Liver (tissue), 9 donors: ENCODE measurements around the gene UTP15. TPM values are rescaled to one million over a fixed set of nuclear protein-coding genes. Genes with fewer than 3 reads are reported as not detected.

Source experiments
- DNase-seq: peaks from one replicate; pipeline ENCODE4 v3.0.0-alpha.2; 2017; ENCODE audit warnings: low spot score
- H3K27ac ChIP-seq, 2 donors: one replicate each; pipeline ENCODE4 v1.7.0; 2013; ENCODE audit warnings: inconsistent platforms in 2 of 2, low read length in 2 of 2, control low read depth in 1 of 2, low read depth in 1 of 2, mild to moderate bottlenecking in 1 of 2
- H3K27me3 ChIP-seq, 4 donors: one replicate each; pipeline versions ENCODE4 v1.6.1 to v1.7.0; 2013; ENCODE audit warnings: low read length in 3 of 4, inconsistent platforms in 1 of 4, mild to moderate bottlenecking in 1 of 4, moderate library complexity in 1 of 4; ENCODE audit not compliant: control insufficient read depth in 4 of 4, insufficient read depth in 4 of 4
- H3K36me3 ChIP-seq, 4 donors: one replicate each; pipeline versions ENCODE4 v1.6.1 to v1.7.0; 2013; ENCODE audit warnings: low read length in 3 of 4, mild to moderate bottlenecking in 3 of 4, low read depth in 1 of 4, moderate library complexity in 1 of 4; ENCODE audit not compliant: control insufficient read depth in 4 of 4, insufficient read depth in 3 of 4
- H3K4me1 ChIP-seq, 4 donors: one replicate each; pipeline versions ENCODE4 v1.6.1 to v1.7.0; 2013; ENCODE audit warnings: low read length in 3 of 4, mild to moderate bottlenecking in 3 of 4, moderate library complexity in 1 of 4; ENCODE audit not compliant: control insufficient read depth in 4 of 4, insufficient read depth in 4 of 4
- H3K4me3 ChIP-seq, 3 donors: one replicate each; pipeline versions ENCODE4 v1.6.1 to v1.7.0; 2013; ENCODE audit warnings: low read length in 3 of 3, control low read depth in 1 of 3, low read depth in 1 of 3, mild to moderate bottlenecking in 1 of 3
- H3K9ac ChIP-seq, 2 donors: one replicate each; pipeline ENCODE4 v1.7.0; 2013; ENCODE audit warnings: low read length in 2 of 2, mild to moderate bottlenecking in 2 of 2, moderate library complexity in 2 of 2, control low read depth in 1 of 2, low read depth in 1 of 2
- H3K9me3 ChIP-seq, 4 donors: one replicate each; pipeline versions ENCODE4 v1.6.1 to v1.7.0; 2013; ENCODE audit warnings: low read length in 3 of 4; ENCODE audit not compliant: control insufficient read depth in 4 of 4
- ATF3 ChIP-seq: IDR thresholded peaks from 2 replicates; pipeline ENCODE4 v1.6.1; 2016; ENCODE audit warnings: antibody characterized with exemption
- CTCF ChIP-seq: fragments of 150-350 bp; IDR thresholded peaks from 2 replicates; pipeline ENCODE4 v1.5.1; 2017; ENCODE audit warnings: improper control_type of control experiment, low read depth, low read length; ENCODE audit not compliant: missing input control
- EGR1 ChIP-seq, 2 donors: IDR thresholded peaks; 2 replicates each; pipeline ENCODE4 v1.6.1; 2016 to 2018; ENCODE audit warnings: antibody characterized with exemption in 2 of 2, low read depth in 2 of 2
- FOXA1 ChIP-seq: IDR thresholded peaks from 2 replicates; pipeline ENCODE4 v1.6.1; 2016; ENCODE audit warnings: antibody characterized with exemption
- FOXA2 ChIP-seq: IDR thresholded peaks from 2 replicates; pipeline ENCODE4 v1.6.1; 2016; ENCODE audit warnings: antibody characterized with exemption
- GABPA ChIP-seq, 2 donors: IDR thresholded peaks in 1 of 2; conservative IDR thresholded peaks in 1 of 2; 2 replicates each; pipeline ENCODE4 v1.6.1; 2016; ENCODE audit warnings: antibody characterized with exemption in 2 of 2, mild to moderate bottlenecking in 1 of 2, moderate library complexity in 1 of 2
- HNF4A ChIP-seq, 2 donors: conservative IDR thresholded peaks; 2 replicates each; pipeline ENCODE4 v1.6.1; 2016; ENCODE audit warnings: antibody characterized with exemption in 2 of 2, mild to moderate bottlenecking in 2 of 2
- HNF4G ChIP-seq: IDR thresholded peaks from 2 replicates; pipeline ENCODE4 v1.6.1; 2016; ENCODE audit warnings: antibody characterized with exemption
- JUND ChIP-seq, 2 donors: IDR thresholded peaks; 2 replicates each; pipeline ENCODE4 v1.6.1; 2016; ENCODE audit warnings: antibody characterized with exemption in 2 of 2
- MAX ChIP-seq: IDR thresholded peaks from 2 replicates; pipeline ENCODE4 v1.6.1; 2016; ENCODE audit warnings: antibody characterized with exemption
- NR2F2 ChIP-seq: IDR thresholded peaks from 2 replicates; pipeline ENCODE4 v1.6.1; 2016; ENCODE audit warnings: antibody characterized with exemption
- RAD21 ChIP-seq, 2 donors: IDR thresholded peaks; 2 replicates each; pipeline ENCODE4 v1.6.1; 2016; ENCODE audit warnings: antibody characterized with exemption in 2 of 2, mild to moderate bottlenecking in 2 of 2
- REST ChIP-seq: IDR thresholded peaks from 2 replicates; pipeline ENCODE4 v1.6.1; 2016; ENCODE audit warnings: antibody characterized with exemption, mild to moderate bottlenecking
- RXRA ChIP-seq, 2 donors: IDR thresholded peaks; 2 replicates each; pipeline ENCODE4 v1.6.1; 2017 to 2018; ENCODE audit warnings: antibody characterized with exemption in 2 of 2, mild to moderate bottlenecking in 1 of 2
- SP1 ChIP-seq: IDR thresholded peaks from 2 replicates; pipeline ENCODE4 v1.6.1; 2018; ENCODE audit warnings: antibody characterized with exemption, mild to moderate bottlenecking
- TAF1 ChIP-seq: conservative IDR thresholded peaks from 2 replicates; pipeline ENCODE4 v1.6.1; 2016; ENCODE audit warnings: antibody characterized with exemption, mild to moderate bottlenecking
- YY1 ChIP-seq: IDR thresholded peaks from 2 replicates; pipeline ENCODE4 v1.6.1; 2016; ENCODE audit warnings: antibody characterized with exemption, mild to moderate bottlenecking
- ZBTB33 ChIP-seq: IDR thresholded peaks from 2 replicates; pipeline ENCODE4 v1.6.1; 2016; ENCODE audit warnings: antibody characterized with exemption
- WGBS: extraction: QIAGEN DNeasy Blood & Tissue Kit; methylation state at CpG from one replicate; pipeline ENCODE4 v1.1.7; 2013; 5-methylcytosine and 5-hydroxymethylcytosine counted together
- polyA plus RNA-seq, 2 donors: library from polyadenylated mRNA; stranded (reverse) in 1 of 2; unstranded in 1 of 2; fragments of 200-250 nt in 1 of 2; fragments of >200 nt in 1 of 2; fragmentation: Nextera tagmentation in 1 of 2; extraction: Ambion mirVana in 1 of 2; gene quantifications; one replicate each; pipeline versions ENCODE4 v1.2.1 to v1.2.3, GENCODE V29; 2013 to 2015
- total RNA-seq, 2 donors: library from RNA; depleted of rRNA; stranded (reverse); fragments of >200 nt; gene quantifications; one replicate each; pipeline ENCODE4 v1.2.3, GENCODE V29; 2014
- donor health status: healthy.
- donor health status: healthy.
- donor health status: healthy.
- donor health status: healthy.
- donor health status: healthy.

UTP15 gene
- total RNA-seq (10 to 100 TPM in 1 of 2 donors, 1 to 10 TPM in 1; 7.0 to 18.1 TPM), polyA plus RNA-seq (1 to 10 TPM; 3.5 to 3.8 TPM)

- H3K9ac ChIP-seq = peak within 1 kb of the TSS; percentile 71 to 92
- peaks cover 6 to 28% (median 24%) of the 10 kb centered on the region in 4 donors for H3K4me1 ChIP-seq
- peak; percentile 100 for DNase-seq
- peak within 1 kb of the TSS; percentile 74 to 96 (median 95) for H3K4me3 ChIP-seq
- no peaks in the 10 kb centered on the region for H3K27me3 ChIP-seq
- H3K9me3 ChIP-seq = no peaks in the 10 kb centered on the region
- WGBS = under 1% methylated on average over 62 of the region's 62 CpGs
- TF ChIP-seq MAX = peak; percentile 98
- no peak for TF ChIP-seq FOXA2
- TF ChIP-seq TAF1 = no peak
- peak; percentile 42 for TF ChIP-seq ATF3
- TF ChIP-seq RXRA (IDR thresholded peaks at IDR 0.05) = peak; percentile 85 to 90
- TF ChIP-seq YY1 = peak; percentile 57
- TF ChIP-seq HNF4G = no peak
- TF ChIP-seq GABPA (IDR thresholded peaks at IDR 0.05 in 1 of 2, conservative IDR thresholded peaks at IDR 0.05 in 1 of 2) = peak; percentile 68 to 89
- peak; percentile 25 to 37 for TF ChIP-seq HNF4A (conservative IDR thresholded peaks at IDR 0.05)
- peak; percentile 23 for TF ChIP-seq FOXA1
- TF ChIP-seq EGR1 (IDR thresholded peaks at IDR 0.05; ENCODE audit: low read depth in 2 of 2) = no peak
- peak; percentile 95 for TF ChIP-seq ZBTB33
- peak; percentile 73 for TF ChIP-seq SP1
- TF ChIP-seq REST = peak; percentile 46
- TF ChIP-seq JUND (IDR thresholded peaks at IDR 0.05) = no peak
- TF ChIP-seq CTCF = no peak
- no peak for TF ChIP-seq RAD21 (IDR thresholded peaks at IDR 0.05)
- peak; percentile 69 for TF ChIP-seq NR2F2
- peak within 1 kb of the TSS; percentile 68 to 88 for H3K27ac ChIP-seq
- peaks cover 0 to 12% (median 9%) of the 10 kb centered on the region in 4 donors for H3K36me3 ChIP-seq
These were observed at the start of gene UTP15, which contains the start of gene ANKRA2 for GRCh38 chr5:73565139-73565968. UTP15 (plus strand) TSS chr5:73565743; CDS start chr5:73567345, 1,602 bp downstream. ANKRA2 (minus strand) TSS chr5:73565639; CDS start chr5:73562881, 2,758 bp downstream.
